Measurements from ENCODE around the gene SOX6. TPM values are rescaled to one million over a fixed set of nuclear protein-coding genes. Genes with fewer than 3 reads are reported as not detected.

Gene SOX6
- polyA plus RNA-seq, 1 of the 3 experiments (the other 2 are of a cell fraction) = 0.03 TPM

- H3K4me3 ChIP-seq (ENCODE audit: low read depth in 2 of 2, low read length in 1 of 2) = no peak overlapping the region
- H3K9me2 ChIP-seq = no peaks in the 10 kb centered on the region
- TF ChIP-seq TEAD4 (IDR thresholded peaks at IDR 0.05; ENCODE audit: borderline replicate concordance, insufficient read depth) = no peak
- no peak for TF ChIP-seq SMC3 (IDR thresholded peaks at IDR 0.05; ENCODE audit: low read depth, low read length)
- no peak for TF ChIP-seq TAF1 (IDR thresholded peaks at IDR 0.05; ENCODE audit: borderline replicate concordance, low read depth, low read length)
- no peak for TF ChIP-seq RXRA (IDR thresholded peaks at IDR 0.05; ENCODE audit: borderline replicate concordance, low read depth)
- no peak overlapping the region for H3K4me2 ChIP-seq
- ChIA-PET POLR2A (no interaction called here), CTCF (interaction anchor here (1.0 to 1.8 kb wide), 2 partner anchors 10 to 12 kb away, joined by 3 to 4 read pairs; no protein-coding TSS in a partner anchor)
- H3F3A ChIP-seq (replicated peaks; ENCODE audit: insufficient read depth) = no peaks in the 10 kb centered on the region
- H4K20me1 ChIP-seq (ENCODE audit: insufficient read depth) = no peaks in the 10 kb centered on the region
- H3K9me3 ChIP-seq = no peaks in the 10 kb centered on the region
- no peak overlapping the region for H3K9ac ChIP-seq
- no peak overlapping the region for H3K27ac ChIP-seq (ENCODE audit: low read depth in 2 of 2, low read length in 1 of 2)
- H2AFZ ChIP-seq (ENCODE audit: low read depth) = no peak overlapping the region
- no peaks in the 10 kb centered on the region for H3K36me3 ChIP-seq (replicated peaks in 1 of 2; ENCODE audit: control insufficient read depth in 1 of 2, insufficient read depth in 2 of 2, low read length in 1 of 2)
- no peak for DNase-seq
- H3K4me1 ChIP-seq (ENCODE audit: control insufficient read depth in 1 of 2, insufficient read depth in 2 of 2, low read depth in 1 of 2, low read length in 1 of 2) = no peaks in the 10 kb centered on the region
- H3K27me3 ChIP-seq (ENCODE audit: insufficient read depth) = no peaks in the 10 kb centered on the region
- H3K79me2 ChIP-seq (ENCODE audit: insufficient read depth) = no peaks in the 10 kb centered on the region
Measured at GRCh38 chr11:16262645-16262955, 93.7 kb downstream of the SOX6 start.

- Histone ChIP-seq H3K9ac (no peak overlapping the region), H3K9me3 (no peaks in the 10 kb centered on the region), H3K4me3 (ENCODE audit: low read depth in 2 of 2, low read length in 1 of 2) (no peak overlapping the region), H3F3A (replicated peaks; ENCODE audit: insufficient read depth) (no peaks in the 10 kb centered on the region), H3K36me3 (replicated peaks in 1 of 2; ENCODE audit: control insufficient read depth in 1 of 2, insufficient read depth in 2 of 2, low read length in 1 of 2) (no peaks in the 10 kb centered on the region), H3K79me2 (ENCODE audit: insufficient read depth) (no peaks in the 10 kb centered on the region), H4K20me1 (ENCODE audit: insufficient read depth) (no peaks in the 10 kb centered on the region), H3K4me2 (no peak overlapping the region), H3K4me1 (ENCODE audit: control insufficient read depth in 1 of 2, insufficient read depth in 2 of 2, low read depth in 1 of 2, low read length in 1 of 2) (no peaks in the 10 kb centered on the region), H3K27me3 (ENCODE audit: insufficient read depth) (no peaks in the 10 kb centered on the region), H3K27ac (ENCODE audit: low read depth in 2 of 2, low read length in 1 of 2) (no peak overlapping the region), H3K9me2 (no peaks in the 10 kb centered on the region), H2AFZ (ENCODE audit: low read depth) (no peak overlapping the region)
- WGBS (ENCODE audit: low lambda C conversion rate) = 29% methylated on average over 3 of the region's 3 CpGs
- CTCF ChIA-PET = interaction anchor here (1.0 kb wide), 1 partner anchor 10 kb away, joined by 3 read pairs; no protein-coding TSS in a partner anchor
- POLR2A ChIA-PET = no interaction called here
- no peak for DNase-seq
- TF ChIP-seq TAF1 (IDR thresholded peaks at IDR 0.05; ENCODE audit: borderline replicate concordance, low read depth, low read length) = no peak
- TF ChIP-seq GATA2 (CRISPR knock-in tag; IDR thresholded peaks at IDR 0.05) = no peak
- TF ChIP-seq POLR2AphosphoS5 (IDR thresholded peaks at IDR 0.05; ENCODE audit: low read depth, low read length) = no peak
- TF ChIP-seq, protein P1, sequence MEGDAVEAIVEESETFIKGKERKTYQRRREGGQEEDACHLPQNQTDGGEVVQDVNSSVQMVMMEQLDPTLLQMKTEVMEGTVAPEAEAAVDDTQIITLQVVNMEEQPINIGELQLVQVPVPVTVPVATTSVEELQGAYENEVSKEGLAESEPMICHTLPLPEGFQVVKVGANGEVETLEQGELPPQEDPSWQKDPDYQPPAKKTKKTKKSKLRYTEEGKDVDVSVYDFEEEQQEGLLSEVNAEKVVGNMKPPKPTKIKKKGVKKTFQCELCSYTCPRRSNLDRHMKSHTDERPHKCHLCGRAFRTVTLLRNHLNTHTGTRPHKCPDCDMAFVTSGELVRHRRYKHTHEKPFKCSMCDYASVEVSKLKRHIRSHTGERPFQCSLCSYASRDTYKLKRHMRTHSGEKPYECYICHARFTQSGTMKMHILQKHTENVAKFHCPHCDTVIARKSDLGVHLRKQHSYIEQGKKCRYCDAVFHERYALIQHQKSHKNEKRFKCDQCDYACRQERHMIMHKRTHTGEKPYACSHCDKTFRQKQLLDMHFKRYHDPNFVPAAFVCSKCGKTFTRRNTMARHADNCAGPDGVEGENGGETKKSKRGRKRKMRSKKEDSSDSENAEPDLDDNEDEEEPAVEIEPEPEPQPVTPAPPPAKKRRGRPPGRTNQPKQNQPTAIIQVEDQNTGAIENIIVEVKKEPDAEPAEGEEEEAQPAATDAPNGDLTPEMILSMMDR (IDR thresholded peaks at IDR 0.05) = no peak
- TF ChIP-seq YY1 (IDR thresholded peaks at IDR 0.05; ENCODE audit: low read depth) = no peak
- no peak for TF ChIP-seq USF1 (IDR thresholded peaks at IDR 0.05; ENCODE audit: borderline replicate concordance, low read depth)
- TF ChIP-seq USF2 (IDR thresholded peaks at IDR 0.05; ENCODE audit: borderline replicate concordance, low read depth, low read length) = no peak
- TF ChIP-seq, protein P2, sequence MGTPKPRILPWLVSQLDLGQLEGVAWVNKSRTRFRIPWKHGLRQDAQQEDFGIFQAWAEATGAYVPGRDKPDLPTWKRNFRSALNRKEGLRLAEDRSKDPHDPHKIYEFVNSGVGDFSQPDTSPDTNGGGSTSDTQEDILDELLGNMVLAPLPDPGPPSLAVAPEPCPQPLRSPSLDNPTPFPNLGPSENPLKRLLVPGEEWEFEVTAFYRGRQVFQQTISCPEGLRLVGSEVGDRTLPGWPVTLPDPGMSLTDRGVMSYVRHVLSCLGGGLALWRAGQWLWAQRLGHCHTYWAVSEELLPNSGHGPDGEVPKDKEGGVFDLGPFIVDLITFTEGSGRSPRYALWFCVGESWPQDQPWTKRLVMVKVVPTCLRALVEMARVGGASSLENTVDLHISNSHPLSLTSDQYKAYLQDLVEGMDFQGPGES (IDR thresholded peaks at IDR 0.05; ENCODE audit: low read depth, low read length) = no peak
- no peak for TF ChIP-seq SMC3 (IDR thresholded peaks at IDR 0.05; ENCODE audit: low read depth, low read length)
- no peak for TF ChIP-seq EZH2phosphoT487 (IDR thresholded peaks at IDR 0.05; ENCODE audit: borderline replicate concordance, low read depth)
- TF ChIP-seq JUND (IDR thresholded peaks at IDR 0.05) = no peak
- TF ChIP-seq, protein P3, sequence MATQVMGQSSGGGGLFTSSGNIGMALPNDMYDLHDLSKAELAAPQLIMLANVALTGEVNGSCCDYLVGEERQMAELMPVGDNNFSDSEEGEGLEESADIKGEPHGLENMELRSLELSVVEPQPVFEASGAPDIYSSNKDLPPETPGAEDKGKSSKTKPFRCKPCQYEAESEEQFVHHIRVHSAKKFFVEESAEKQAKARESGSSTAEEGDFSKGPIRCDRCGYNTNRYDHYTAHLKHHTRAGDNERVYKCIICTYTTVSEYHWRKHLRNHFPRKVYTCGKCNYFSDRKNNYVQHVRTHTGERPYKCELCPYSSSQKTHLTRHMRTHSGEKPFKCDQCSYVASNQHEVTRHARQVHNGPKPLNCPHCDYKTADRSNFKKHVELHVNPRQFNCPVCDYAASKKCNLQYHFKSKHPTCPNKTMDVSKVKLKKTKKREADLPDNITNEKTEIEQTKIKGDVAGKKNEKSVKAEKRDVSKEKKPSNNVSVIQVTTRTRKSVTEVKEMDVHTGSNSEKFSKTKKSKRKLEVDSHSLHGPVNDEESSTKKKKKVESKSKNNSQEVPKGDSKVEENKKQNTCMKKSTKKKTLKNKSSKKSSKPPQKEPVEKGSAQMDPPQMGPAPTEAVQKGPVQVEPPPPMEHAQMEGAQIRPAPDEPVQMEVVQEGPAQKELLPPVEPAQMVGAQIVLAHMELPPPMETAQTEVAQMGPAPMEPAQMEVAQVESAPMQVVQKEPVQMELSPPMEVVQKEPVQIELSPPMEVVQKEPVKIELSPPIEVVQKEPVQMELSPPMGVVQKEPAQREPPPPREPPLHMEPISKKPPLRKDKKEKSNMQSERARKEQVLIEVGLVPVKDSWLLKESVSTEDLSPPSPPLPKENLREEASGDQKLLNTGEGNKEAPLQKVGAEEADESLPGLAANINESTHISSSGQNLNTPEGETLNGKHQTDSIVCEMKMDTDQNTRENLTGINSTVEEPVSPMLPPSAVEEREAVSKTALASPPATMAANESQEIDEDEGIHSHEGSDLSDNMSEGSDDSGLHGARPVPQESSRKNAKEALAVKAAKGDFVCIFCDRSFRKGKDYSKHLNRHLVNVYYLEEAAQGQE (IDR thresholded peaks at IDR 0.05; ENCODE audit: low read depth, low read length) = no peak
- TF ChIP-seq EP300 (IDR thresholded peaks at IDR 0.05; ENCODE audit: borderline replicate concordance in 1 of 2, low read depth in 1 of 2, low read length in 1 of 2) = no peak
- no peak for TF ChIP-seq NFIC (IDR thresholded peaks at IDR 0.05; ENCODE audit: borderline replicate concordance)
Measured at GRCh38 chr11:16261836-16262644, 94.3 kb downstream of the SOX6 start.

Data from SK-N-SH (cell line).